COR-L47 (cell line): Measurements from ENCODE around the gene KDM5A.
A peak's percentile ranks its signal among the peaks of the same experiment; 100 is the strongest.
"Not testable (repeated sequence)": the region's sequence is repeated elsewhere in the genome, so short reads cannot be mapped to it uniquely, and the experiment has no call there.

Experiments used
- DNase-seq: peaks from one replicate; lab custom pipeline; 2025; lab: John Stamatoyannopoulos, UW

Gene KDM5A

DNA sequence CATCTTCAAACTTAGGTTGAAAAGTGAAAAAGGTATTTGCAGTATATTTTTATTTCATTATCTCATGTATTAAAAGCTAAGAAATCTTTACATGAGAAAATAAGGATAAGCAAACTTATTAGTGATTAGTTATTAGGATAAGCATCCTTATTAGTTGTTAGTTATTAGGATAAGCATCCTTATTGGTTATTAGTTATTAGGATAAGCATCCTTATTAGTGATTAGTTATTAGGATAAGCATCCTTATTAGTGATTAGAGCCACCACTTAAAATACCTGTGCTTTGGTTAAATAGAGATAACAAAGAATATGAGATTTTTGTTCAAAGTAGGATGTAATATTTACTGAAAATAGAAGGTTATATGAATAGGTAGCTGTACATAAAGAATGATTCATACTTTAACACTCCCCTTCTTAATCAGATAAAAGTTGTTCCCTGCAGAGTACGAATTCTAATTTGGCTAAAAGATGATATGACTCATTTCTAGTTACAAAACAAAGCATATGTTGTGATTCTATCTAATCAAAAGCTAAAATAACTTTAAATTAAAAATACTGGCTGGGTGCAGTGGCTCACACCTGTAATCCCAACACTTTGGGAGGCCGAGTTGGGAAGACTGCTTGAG is 56.4 kb downstream of the KDM5A start:
- DNase-seq = no peak

- no peak for DNase-seq
Measured at GRCh38 chr12:331287-331686, 57.8 kb downstream of the KDM5A start.

GRCh38 chr12:325906-326305 is 63.2 kb downstream of the KDM5A start:
- no peak for DNase-seq

GRCh38 chr12:323507-323906 is 65.6 kb downstream of the KDM5A start:
- DNase-seq = no peak

GRCh38 chr12:321606-322326 is 67.4 kb downstream of the KDM5A start:
- peak; percentile 2 for DNase-seq

DNA sequence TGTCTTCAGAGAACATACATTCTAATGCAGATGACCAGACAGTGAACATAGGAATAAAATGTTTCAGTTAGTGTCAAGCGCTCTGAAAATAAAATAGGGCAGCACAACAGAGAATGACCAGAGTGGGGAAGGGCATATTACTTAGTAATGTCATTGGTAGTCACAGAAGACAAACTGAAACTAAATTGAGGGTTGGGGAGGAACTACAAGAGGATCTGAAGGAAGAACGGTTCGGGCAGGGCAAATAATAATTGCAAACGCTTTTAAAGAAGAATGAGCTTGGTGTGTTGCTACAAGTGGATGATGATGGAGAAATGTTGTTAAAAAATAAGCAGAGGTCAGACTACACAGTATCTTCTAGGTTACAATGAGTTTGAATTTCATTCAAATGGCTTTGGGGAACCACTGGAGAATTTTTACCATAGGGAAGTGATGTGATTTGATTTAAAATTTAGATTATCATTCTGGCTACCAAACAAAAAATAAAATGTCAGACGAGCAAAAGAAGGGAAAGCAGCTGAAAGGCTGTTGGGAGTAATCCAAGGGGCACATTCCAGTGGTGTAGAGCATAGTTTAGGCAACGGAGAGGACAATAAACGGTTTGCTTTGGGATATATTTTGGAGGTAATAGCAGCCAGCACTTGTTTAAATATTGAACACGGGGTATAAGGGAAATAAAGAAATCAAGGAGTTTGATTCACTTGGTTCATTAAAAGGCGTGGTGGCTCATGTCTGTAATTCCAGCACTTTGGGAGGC is 70.2 kb downstream of the KDM5A start:
- no peak for DNase-seq

- DNase-seq = no peak
Measured at GRCh38 chr12:308511-308910, 80.6 kb downstream of the KDM5A start.

GRCh38 chr12:307406-307805 is 81.7 kb downstream of the KDM5A start:
- DNase-seq = no peak

DNA sequence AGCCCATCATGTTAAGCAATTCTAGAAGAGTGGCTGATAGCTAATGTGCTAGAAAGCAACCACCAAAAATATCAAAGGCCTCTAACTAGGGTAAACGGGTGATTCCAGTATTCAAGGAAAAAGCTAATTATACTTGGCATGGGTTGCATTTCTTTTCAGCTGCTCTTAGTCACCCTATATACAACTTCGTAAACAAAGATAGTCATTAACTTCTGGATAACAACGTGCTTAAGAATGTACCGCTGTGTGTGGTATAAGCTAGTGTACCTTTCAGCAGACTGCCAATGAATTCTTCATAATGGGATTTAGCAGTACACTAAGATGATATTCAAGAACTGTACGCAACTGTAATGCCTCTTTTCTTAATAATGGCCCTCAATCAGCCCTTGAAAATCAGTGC is 84.3 kb downstream of the KDM5A start:
- no peak for DNase-seq

- DNase-seq = not testable (repeated sequence)
Measured at GRCh38 chr12:302766-303165, 86.4 kb downstream of the KDM5A start.

DNA sequence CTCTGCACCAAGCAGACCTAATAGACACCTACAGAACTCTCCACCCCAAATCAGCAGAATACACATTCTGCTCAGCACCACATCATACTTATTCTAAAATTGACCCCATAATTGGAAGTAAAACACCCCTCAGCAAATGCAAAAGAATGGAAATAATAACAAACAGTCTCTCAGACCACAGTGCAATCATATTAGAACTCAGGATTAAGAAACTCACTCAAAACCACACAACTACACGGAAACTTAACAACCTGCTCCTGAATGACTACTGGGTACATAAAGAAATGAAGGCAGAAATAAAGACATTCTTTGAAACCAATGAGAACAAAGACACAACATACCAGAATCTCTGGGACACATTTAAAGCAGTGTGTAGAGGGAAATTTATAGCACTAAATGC is 89.0 kb downstream of the KDM5A start:
- DNase-seq = not testable (repeated sequence)

DNA sequence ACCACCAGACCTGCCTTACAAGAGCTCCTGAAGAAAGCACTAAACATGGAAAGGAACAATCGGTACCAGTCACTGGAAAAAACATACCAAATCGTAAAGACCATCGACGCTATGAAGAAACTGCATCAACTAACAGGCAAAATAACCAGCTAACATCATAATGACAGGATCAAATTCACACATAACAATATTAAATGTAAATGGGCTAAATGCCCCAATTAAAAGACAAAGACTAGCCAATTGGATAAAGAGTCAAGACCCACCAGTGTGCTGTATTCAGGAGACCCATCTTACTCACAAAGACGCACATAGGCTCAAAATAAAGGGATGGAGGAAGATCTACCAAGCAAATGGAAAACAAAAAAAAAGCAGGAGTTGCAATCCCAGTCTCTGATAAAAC is 89.6 kb downstream of the KDM5A start:
- DNase-seq = not testable (repeated sequence)

DNA sequence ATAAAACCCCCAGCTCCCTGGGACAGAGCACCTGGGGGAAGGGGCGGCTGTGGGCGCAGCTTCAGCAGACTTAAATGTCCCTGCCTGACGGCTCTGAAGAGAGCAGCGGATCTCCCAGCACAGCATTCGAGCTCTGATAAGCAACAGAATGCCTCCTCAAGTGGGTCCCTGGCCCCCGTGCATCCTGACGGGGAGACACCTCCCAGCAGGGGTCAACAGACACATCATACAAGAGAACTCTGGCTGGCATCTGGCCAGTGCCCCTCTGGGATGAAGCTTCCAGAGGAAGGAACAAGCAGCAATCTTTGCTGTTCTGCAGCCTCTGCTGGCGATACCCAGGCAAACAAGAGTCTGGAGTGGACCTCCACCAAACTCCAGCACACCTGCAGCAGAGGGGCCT is 91.1 kb downstream of the KDM5A start:
- not testable (repeated sequence) for DNase-seq

DNA sequence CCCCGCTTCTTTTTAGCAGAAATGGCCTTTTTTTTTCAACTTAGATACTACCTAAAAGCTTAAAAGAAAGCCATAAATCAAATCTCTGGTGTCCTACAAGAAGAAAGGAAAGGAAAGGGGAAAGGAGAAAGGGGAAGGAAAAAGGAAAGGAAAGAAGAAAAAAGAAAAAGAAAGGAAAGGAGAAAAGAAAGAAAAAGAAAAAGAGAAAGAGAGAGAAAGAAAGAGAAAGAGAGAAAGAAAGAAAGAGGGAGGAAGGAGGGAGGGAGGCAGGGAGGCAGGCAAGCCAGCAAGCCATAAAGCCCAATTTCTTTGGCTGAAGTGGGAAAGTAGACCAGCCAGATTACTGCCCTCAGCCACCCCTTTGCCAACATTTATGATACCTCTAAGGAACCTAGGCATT is 94.0 kb downstream of the KDM5A start:
- no peak for DNase-seq

DNA sequence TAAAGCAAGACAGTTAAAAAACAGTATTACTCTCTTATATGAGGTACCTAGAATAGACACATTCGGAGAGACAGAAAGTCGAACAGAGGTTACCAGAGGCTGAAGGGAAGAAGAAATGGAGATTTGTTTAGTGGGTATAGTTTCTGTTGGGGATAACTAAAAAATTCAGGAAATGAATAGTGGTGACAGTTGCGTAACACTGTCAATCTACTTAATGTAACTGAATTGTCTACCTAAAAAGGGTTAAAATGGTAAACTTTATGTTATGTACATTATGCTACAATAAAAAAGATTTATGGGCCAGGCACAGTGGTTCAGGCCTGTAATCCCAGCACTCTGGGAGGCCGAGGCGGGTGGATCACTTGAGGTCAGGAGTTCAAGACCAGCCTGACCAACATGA is 95.9 kb downstream of the KDM5A start:
- no peak for DNase-seq

GRCh38 chr12:292186-292585 is 96.9 kb downstream of the KDM5A start:
- no peak for DNase-seq

GRCh38 chr12:291153-291723 is 97.9 kb downstream of the KDM5A start:
- DNase-seq = no peak

DNA sequence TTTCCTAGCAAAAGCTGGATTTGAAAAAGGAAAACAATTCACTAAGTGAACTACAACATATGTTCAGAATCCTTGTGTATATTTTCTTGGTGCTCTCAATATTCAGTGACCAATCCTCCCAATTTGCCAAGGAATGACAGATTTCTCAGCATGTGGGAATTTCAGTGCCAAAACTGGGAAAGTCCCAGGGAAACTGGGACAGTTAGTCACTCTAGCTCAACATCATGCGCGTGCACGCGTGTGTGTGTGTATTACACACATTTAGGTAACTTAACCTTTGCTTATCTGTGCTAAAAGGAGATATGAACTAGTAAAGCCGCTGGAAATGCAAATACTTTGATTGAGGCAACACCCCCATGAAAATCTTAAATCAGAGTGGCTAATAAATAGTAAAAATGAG is 100.4 kb downstream of the KDM5A start:
- DNase-seq = no peak

DNA sequence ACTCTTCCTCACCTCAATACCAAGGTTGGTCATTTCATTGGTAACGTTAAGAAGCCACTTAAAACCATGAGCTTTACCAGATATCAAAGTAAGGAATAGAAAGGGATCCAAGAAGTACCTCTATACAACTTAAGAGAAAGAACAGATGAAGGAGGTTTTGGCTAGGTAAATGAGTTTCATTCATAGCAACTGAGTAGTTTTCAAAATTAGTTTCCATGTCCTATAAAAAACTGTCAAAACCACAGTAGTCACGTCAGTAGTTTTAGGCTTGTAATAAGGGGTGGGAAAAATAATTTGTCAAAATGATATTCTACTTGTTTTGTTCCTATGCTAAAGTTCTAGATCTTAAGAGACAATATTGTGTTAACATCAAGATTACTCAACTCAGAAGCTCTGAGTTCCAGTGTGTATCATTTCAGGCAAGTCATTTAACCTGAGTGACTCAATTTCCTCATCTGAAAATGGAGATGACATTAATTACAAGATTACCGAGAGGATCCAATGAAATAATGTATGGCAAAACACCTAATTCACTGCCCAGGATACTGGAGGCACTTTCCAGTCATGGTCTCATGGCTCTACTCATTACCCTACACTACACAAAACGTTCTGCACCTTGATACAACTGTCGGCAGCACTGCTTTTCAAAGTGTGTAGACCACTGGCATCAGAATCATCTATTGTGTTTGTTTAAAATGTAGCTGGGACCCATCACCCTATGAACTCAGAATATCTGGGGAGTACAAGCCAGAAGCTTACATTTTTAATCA is 102.4 kb downstream of the KDM5A start:
- DNase-seq = no peak

GRCh38 chr12:278046-278445 is 111.1 kb downstream of the KDM5A start:
- no peak for DNase-seq

GRCh38 chr12:275812-276211 is 113.3 kb downstream of the KDM5A start:
- no peak for DNase-seq

DNA sequence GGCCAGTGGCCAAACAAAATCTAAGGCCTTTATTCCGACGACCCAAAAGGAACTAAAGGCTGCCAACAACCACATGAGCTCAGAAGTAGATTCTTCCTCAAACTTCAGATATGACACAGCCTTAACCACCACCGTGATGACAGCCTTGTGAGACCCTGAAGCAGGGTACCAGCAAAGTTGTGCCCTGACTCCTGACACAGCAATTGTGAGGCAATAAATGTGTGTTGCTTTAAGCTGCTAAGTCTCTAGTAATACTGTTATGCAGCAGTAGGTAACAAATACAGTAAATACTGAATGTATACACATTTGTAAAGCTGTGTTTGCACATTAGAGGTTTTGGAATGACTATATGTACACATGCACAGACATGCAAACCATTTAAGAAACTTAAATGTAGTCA is 115.7 kb downstream of the KDM5A start:
- no peak for DNase-seq
